ENCODE measurements around the gene DGAT2.
"Not testable (repeated sequence)": the region's sequence is repeated elsewhere in the genome, so short reads cannot be mapped to it uniquely, and the experiment has no call there.

The DGAT2 gene

DNA sequence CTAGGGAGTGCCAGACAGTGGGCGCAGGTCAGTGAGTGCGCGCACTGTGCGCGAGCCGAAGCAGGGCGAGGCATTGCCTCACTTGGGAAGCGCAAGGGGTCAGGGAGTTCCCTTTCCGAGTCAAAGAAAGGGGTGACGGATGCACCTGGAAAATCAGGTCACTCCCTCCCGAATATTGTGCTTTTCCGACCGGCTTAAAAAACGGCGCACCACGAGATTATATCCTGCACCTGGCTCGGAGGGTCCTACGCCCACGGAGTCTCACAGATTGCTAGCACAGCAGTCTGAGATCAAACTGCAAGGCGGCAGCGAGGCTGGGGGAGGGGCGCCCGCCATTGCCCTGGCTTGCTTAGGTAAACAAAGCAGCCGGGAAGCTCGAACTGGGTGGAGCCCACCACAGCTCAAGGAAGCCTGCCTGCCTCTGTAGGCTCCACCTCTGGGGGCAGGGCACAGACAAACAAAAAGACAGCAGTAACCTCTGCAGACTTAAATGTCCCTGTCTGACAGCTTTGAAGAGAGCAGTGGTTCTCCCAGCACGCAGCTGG lies 19.8 kb upstream of the DGAT2 start:
- not testable (repeated sequence) for DNase-seq (ENCODE audit: low read depth, low spot score)

GRCh38 chr11:75754933-75755332 lies 13.6 kb upstream of the DGAT2 start:
- not testable (repeated sequence) for DNase-seq (ENCODE audit: low read depth, low spot score)

DNA sequence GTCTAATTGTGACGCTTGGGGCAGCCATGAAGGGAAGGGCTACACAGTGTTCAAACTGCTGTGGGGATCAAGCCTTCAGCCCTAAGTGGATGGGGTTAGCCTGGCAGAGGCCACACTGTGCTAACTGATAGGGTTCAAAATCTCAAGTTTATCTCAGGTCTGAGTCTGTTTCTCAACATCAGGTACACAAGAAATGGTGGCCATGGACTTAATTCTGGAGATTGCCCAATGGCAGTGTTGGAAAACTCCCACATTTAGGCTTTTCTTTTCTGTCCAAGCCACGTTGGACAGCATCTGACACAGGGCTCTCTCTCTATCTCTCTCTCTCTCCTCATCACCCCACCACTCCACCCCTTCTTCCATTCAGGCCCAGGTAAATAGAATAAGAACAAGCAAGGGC lies 10.9 kb upstream of the DGAT2 start:
- DNase-seq (ENCODE audit: low read depth, low spot score): no peak

DNA sequence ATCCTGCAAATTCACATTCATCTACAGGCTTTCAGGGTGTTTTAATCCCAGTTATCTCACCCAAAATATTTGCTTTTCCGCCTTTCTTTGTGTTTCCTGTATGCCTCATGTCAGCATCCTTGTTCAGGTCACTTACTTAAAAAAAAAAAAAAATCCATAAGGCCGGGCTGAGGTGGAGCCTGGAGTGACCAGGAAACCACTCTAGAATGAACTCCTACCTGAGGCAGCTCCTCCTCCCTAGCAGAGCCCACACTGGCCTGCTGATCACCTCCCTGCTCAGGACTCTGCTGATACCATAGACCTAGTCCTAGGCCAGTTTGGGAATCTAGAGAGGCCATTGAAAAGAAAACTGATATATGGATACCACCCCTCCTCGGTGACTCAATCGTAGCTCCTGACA lies 8.7 kb upstream of the DGAT2 start:
- no peak for DNase-seq (ENCODE audit: low read depth, low spot score)

- no peak for DNase-seq (ENCODE audit: low read depth, low spot score)
Measured at GRCh38 chr11:75760243-75760642, 8.3 kb upstream of the DGAT2 start.

DNA sequence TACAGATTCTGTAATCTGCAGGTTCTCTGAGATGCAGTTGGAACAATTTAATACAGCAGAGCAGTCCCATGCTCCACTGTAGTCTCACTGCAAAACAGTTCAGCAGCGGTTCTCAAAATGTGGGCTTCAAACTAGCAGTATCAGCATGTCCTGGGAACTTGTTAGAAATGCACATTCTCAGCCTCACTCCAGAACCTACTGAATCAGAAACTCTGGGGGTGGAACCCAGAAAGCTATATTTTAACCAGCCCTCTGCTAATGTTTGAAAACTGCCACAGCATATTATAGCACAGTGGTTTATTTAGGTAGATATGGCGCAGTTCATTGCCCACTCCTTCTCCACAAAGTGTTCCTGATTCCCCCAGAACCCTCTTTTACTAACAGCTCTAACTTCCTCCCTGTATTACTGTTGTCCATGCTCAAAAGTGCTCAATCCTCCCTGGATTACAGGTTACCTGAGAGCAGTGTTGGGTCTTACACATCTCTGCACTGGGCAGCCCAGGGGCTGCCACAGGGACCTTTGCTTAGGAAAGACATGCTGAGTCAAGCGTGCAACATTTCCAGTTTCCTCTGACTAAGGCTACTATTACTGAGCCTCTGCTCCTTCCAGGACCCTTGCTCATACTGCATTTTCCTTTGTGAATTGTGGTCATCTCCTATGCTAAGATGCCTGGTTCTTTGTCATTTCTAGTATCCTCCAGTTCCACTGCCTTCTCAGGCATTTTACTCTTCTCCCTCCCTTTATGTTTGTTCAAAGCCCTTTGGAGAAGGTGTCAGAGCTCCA lies 7.7 kb upstream of the DGAT2 start:
- no peak for DNase-seq (ENCODE audit: low read depth, low spot score)

DNA sequence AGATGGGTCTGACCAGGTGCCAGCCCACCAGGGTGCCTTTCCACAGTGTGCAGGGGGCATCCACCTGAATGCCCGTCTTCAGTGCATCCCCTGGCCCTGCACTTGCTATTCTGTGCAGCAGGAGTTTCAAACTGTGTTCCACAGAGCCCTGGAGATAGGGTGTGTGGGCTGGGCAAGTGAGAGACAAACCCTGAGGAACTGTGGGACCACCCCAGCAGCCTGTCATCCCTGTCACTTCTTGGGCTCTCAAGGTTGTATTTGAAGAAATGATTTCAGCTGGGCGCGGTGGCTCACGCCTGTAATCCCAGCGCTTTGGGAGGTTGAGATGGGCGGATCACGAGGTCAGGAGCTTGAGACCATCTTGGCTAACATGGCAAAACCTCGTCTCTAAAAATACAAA lies 6.4 kb upstream of the DGAT2 start:
- DNase-seq (ENCODE audit: low read depth, low spot score): no peak

DNA sequence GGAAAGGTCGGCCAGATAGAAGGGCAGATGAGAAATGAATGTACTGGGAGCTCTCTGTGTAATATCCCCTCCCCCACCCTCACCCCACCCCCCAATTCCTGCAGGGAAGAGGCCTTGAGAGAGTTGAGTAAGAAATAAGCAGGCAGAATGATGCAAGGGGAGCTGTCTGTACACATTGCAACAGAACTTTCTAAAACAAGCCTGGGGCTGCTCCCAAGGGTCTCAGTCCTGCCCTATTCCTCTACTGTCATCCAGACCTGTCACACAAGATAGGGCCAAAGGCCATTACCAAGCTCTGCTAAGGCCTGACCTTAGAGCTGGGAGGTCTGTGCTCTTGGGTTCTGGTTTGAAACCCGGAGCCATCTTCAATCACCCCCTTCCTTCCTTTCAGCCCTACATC lies 5.7 kb upstream of the DGAT2 start:
- no peak for DNase-seq (ENCODE audit: low read depth, low spot score)

DNA sequence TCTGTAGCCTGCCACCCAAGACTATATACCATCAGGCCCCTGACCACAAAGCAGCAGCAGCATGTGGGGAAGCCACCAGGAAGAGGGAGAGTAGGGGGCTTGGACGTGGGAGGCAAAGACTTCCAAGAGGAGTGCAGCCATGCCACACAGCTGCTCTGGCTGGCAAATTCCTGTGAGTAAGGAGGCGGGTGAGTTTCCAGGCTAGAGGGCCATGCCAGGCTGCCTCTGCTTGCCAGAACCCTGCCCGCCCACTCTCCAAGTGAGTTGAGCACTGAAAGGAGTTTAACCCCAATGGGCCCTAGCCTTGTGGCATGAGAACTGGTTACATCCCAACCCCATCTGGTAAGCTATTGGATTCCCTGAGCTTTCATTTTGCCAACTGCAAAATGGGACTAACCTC lies 4.7 kb upstream of the DGAT2 start:
- no peak for DNase-seq (ENCODE audit: low read depth, low spot score)

DNA sequence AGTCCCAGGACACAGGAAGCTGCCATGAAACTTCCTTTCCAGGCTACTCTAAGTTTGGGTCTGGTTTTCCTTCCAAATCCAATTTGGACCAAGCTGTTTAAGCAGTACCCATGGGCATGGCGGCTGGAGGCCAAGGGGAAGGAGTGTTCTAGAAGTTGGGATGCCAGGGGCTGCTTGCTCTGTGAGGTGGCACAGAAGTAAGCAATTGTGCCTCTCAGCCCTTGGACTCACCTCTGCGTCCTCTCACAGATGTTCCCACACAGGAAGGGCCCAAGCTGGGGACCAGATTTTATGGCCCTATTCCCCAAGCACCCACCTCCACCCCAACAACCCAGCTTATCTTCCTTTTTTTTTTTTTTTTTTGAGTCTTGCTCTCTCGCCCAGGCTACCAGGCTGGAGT lies 3.5 kb upstream of the DGAT2 start:
- DNase-seq (ENCODE audit: low read depth, low spot score): no peak

DNA sequence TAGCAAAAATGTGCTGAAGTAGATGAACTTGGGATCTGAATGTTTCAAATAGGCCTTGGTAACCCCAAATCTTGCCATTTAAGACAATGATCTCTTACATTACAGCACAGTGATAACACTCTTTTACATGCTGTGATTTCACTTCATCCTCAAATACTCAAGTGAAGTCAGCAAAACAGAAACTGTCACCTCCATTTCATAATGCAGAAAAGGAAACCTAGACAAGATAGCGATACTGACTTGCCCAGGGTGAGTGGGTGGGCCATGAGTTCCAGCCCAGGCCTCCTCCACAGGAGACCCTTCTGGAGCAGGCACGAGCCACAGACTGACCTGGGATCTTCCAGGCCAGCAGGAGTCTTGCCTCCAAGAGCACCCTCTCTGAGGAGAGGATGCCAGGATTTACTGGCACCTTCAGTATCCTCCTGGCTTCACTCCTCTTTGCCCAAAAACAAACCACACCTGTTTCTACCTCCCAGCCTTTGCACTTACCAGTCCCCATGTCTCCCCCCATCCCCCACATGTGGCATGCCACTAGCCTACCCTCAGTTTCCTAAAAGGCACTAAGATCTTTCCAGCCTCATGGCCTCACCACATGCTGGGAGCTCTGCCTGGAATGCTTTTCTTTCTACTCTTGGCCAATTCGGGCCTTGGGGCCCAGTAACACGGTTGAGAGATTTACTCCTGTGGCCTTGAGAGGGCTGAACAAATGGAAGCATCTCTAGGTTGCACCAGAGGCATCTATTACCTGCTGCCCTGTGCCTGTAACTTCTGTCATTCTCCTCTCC lies 1.9 kb upstream of the DGAT2 start:
- no peak for DNase-seq (ENCODE audit: low read depth, low spot score)

GRCh38 chr11:75767228-75767572 lies 1.4 kb upstream of the DGAT2 start:
- DNase-seq (ENCODE audit: low read depth, low spot score): no peak

- no peak for DNase-seq (ENCODE audit: low read depth, low spot score)
Measured at GRCh38 chr11:75767793-75768111, 826 bp upstream of the DGAT2 start.

DNA sequence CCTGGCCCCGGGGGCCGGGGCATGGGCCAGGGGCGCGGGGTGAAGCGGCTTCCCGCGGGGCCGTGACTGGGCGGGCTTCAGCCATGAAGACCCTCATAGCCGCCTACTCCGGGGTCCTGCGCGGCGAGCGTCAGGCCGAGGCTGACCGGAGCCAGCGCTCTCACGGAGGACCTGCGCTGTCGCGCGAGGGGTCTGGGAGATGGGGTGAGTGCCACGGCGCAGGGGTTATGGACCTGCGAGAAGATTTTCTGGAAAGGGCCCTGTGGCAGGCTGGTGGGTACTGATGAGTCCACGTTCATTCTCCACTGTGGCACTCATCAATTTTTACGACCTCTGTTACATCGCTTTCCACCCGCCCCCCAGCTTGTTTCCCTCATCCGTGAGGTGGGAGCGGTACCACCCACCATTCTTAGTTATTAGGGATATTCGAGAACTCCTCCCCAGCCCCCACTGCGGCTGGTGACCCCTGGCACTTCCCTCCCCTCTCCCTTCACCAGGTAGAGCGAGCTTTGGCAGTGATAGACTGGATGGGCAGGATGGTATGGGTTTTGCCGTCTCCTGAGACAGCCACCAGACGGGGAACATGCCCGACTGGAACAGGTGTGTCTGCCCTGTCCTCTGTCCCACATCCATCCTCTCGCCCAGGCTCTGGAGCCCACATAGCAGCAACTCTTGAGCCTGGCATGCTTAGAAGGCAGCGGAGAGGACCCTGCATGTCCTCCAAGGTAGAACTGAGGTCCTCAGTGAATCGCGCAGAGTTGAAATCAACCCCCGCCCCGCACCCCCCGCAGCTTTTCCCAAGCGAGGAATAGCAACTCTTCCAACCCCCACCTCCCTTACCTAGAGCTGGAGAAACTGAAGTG lies 562 bp downstream of the DGAT2 start:
- DNase-seq (ENCODE audit: low read depth, low spot score): no peak

- DNase-seq (ENCODE audit: low read depth, low spot score): no peak
Measured at GRCh38 chr11:75770102-75770501, 1.5 kb downstream of the DGAT2 start.

- DNase-seq (ENCODE audit: low read depth, low spot score): no peak
Measured at GRCh38 chr11:75771646-75772410, 3.2 kb downstream of the DGAT2 start.

GRCh38 chr11:75773595-75774353 lies 5.2 kb downstream of the DGAT2 start:
- no peak for DNase-seq (ENCODE audit: low read depth, low spot score)

GRCh38 chr11:75775056-75775455 lies 6.5 kb downstream of the DGAT2 start:
- DNase-seq (ENCODE audit: low read depth, low spot score): no peak

- no peak for DNase-seq (ENCODE audit: low read depth, low spot score)
Measured at GRCh38 chr11:75776546-75776945, 8.0 kb downstream of the DGAT2 start.

GRCh38 chr11:75777461-75778110 lies 9.0 kb downstream of the DGAT2 start:
- no peak for DNase-seq (ENCODE audit: low read depth, low spot score)
